ENCODE measurements around the gene SFMBT2. TPM values are rescaled to one million over a fixed set of nuclear protein-coding genes. Genes with fewer than 3 reads are reported as not detected.

The SFMBT2 gene
- total and polyA plus RNA-seq, 2 of the 13 experiments (the other 11 are each of a cell fraction or from before 2014, with no cell fraction given), result 0.01 to 0.02 TPM

DNA sequence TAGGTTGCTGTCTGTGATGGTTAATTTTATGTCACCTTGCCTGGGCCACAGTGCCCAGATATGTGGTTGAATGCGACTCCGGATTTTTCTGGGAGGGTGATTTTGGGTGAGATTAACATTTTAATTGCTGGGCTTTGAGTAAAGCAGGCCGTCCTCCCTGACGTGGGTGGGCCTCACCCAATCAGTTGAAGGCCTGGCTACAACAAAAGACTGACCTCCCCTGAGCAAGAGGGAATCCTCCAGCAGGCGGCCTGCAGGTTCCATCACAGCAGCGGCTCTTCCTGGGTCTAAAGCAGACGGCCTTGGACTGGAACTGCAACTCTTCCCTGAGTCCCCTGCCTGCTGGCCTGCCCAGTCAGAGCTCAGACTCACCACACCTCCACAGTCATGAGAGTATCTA is 114.2 kb downstream of the SFMBT2 start:
- FAIRE-seq (no peak), DNase-seq (ENCODE audit: low spot score) (no peak), ATAC-seq (no peak)
- no peaks in the 10 kb centered on the region for H3K36me3 ChIP-seq (replicated peaks in 1 of 2; ENCODE audit: control insufficient read depth in 1 of 2, insufficient read depth in 2 of 2, low read length in 2 of 2)
- intact Hi-C loops (cut with micrococcal nuclease; ENCODE audit: unreplicated experiment), result no loop called here
- WGBS (ENCODE audit: low lambda C conversion rate), result 30% methylated on average over 4 of the region's 7 CpGs
- in situ Hi-C loops (cut with HindIII; ENCODE audit: extremely low pct_ligation_motif_present, low pct_unique_long_range_greater_than_20kb), result no loop called here
- BruUV-seq (replicated peaks), result no TSS peak
- no peaks in the 10 kb centered on the region for H4K20me1 ChIP-seq (ENCODE audit: insufficient read depth, low read length)
- H3K4me2 ChIP-seq (ENCODE audit: low read depth, low read length), result no peak overlapping the region
- peaks cover 0 to 11% of the 10 kb centered on the region in 2 experiments; a peak in 1 of 5 replicates for H3K27me3 ChIP-seq (ENCODE audit: control insufficient read depth in 1 of 2, insufficient read depth in 2 of 2, low read length in 2 of 2)
- no peaks in the 10 kb centered on the region for H3K4me1 ChIP-seq (ENCODE audit: insufficient read depth, low read length)
- H3K79me2 ChIP-seq (ENCODE audit: insufficient read depth, low read length), result no peaks in the 10 kb centered on the region
- no peak overlapping the region for H2AFZ ChIP-seq (ENCODE audit: low read length)
- H3K4me3 ChIP-seq (replicated peaks in 1 of 3; ENCODE audit: insufficient read depth in 1 of 3, low read depth in 2 of 3, low read length in 3 of 3), result no peak overlapping the region
- CTCF ChIA-PET (ENCODE audit: low intra/inter-chr PET ratio, low total read pairs), result no interaction called here
- no peaks in the 10 kb centered on the region for H3K9me3 ChIP-seq (ENCODE audit: low read length)
- POLR2A ChIA-PET, result no interaction called here
- no peak overlapping the region for H3K9ac ChIP-seq (ENCODE audit: insufficient read depth, low read depth, low read length)
- H3K27ac ChIP-seq (ENCODE audit: extremely low read length, insufficient read depth, low read length), result no peak overlapping the region
- TF ChIP-seq ERF (CRISPR knock-in tag; IDR thresholded peaks at IDR 0.05) (no peak), CBX2 (IDR thresholded peaks at IDR 0.05; ENCODE audit: low read depth, low read length) (no peak), CBX2 (CRISPR knock-in tag; IDR thresholded peaks at IDR 0.05; ENCODE audit: low read depth) (no peak), RAD21 (CRISPR knock-in tag; IDR thresholded peaks at IDR 0.05) (no peak), ZNF382 (CRISPR knock-in tag; IDR thresholded peaks at IDR 0.05; ENCODE audit: borderline replicate concordance) (no peak), SALL2 (CRISPR knock-in tag; IDR thresholded peaks at IDR 0.05) (no peak), NR2F1 (CRISPR knock-in tag; IDR thresholded peaks at IDR 0.05) (no peak), TCF7L2 (IDR thresholded peaks at IDR 0.05; ENCODE audit: low read depth, low read length) (no peak), GPN1 (CRISPR knock-in tag; IDR thresholded peaks at IDR 0.05; ENCODE audit: borderline replicate concordance) (no peak), NFYB (CRISPR knock-in tag; IDR thresholded peaks at IDR 0.05) (no peak), RFXANK (CRISPR knock-in tag; IDR thresholded peaks at IDR 0.05) (no peak), ZFP82 (CRISPR knock-in tag; IDR thresholded peaks at IDR 0.05; ENCODE audit: borderline replicate concordance) (no peak), ARID2 (CRISPR knock-in tag; IDR thresholded peaks at IDR 0.05; ENCODE audit: borderline replicate concordance) (no peak), HMG20B (CRISPR knock-in tag; conservative IDR thresholded peaks at IDR 0.05) (no peak), ZNF790 (CRISPR knock-in tag; IDR thresholded peaks at IDR 0.05; ENCODE audit: borderline replicate concordance) (no peak), ZNF777 (CRISPR knock-in tag; IDR thresholded peaks at IDR 0.05) (no peak)
- TF ChIP-seq, protein P1, sequence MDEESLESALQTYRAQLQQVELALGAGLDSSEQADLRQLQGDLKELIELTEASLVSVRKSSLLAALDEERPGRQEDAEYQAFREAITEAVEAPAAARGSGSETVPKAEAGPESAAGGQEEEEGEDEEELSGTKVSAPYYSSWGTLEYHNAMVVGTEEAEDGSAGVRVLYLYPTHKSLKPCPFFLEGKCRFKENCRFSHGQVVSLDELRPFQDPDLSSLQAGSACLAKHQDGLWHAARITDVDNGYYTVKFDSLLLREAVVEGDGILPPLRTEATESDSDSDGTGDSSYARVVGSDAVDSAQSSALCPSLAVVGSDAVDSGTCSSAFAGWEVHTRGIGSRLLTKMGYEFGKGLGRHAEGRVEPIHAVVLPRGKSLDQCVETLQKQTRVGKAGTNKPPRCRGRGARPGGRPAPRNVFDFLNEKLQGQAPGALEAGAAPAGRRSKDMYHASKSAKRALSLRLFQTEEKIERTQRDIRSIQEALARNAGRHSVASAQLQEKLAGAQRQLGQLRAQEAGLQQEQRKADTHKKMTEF (CRISPR knock-in tag; IDR thresholded peaks at IDR 0.05), result no peak
- TF ChIP-seq, protein P2, sequence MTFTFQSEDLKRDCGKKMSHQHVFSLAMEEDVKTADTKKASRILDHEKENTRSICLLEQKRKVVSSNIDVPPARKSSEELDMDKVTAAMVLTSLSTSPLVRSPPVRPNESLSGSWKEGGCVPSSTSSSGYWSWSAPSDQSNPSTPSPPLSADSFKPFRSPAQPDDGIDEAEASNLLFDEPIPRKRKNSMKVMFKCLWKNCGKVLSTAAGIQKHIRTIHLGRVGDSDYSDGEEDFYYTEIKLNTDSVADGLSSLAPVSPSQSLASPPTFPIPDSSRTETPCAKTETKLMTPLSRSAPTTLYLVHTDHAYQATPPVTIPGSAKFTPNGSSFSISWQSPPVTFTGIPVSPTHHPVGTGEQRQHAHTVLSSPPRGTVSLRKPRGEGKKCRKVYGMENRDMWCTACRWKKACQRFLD (CRISPR knock-in tag; IDR thresholded peaks at IDR 0.05; ENCODE audit: borderline replicate concordance), result no peak
- TF ChIP-seq, protein P3, sequence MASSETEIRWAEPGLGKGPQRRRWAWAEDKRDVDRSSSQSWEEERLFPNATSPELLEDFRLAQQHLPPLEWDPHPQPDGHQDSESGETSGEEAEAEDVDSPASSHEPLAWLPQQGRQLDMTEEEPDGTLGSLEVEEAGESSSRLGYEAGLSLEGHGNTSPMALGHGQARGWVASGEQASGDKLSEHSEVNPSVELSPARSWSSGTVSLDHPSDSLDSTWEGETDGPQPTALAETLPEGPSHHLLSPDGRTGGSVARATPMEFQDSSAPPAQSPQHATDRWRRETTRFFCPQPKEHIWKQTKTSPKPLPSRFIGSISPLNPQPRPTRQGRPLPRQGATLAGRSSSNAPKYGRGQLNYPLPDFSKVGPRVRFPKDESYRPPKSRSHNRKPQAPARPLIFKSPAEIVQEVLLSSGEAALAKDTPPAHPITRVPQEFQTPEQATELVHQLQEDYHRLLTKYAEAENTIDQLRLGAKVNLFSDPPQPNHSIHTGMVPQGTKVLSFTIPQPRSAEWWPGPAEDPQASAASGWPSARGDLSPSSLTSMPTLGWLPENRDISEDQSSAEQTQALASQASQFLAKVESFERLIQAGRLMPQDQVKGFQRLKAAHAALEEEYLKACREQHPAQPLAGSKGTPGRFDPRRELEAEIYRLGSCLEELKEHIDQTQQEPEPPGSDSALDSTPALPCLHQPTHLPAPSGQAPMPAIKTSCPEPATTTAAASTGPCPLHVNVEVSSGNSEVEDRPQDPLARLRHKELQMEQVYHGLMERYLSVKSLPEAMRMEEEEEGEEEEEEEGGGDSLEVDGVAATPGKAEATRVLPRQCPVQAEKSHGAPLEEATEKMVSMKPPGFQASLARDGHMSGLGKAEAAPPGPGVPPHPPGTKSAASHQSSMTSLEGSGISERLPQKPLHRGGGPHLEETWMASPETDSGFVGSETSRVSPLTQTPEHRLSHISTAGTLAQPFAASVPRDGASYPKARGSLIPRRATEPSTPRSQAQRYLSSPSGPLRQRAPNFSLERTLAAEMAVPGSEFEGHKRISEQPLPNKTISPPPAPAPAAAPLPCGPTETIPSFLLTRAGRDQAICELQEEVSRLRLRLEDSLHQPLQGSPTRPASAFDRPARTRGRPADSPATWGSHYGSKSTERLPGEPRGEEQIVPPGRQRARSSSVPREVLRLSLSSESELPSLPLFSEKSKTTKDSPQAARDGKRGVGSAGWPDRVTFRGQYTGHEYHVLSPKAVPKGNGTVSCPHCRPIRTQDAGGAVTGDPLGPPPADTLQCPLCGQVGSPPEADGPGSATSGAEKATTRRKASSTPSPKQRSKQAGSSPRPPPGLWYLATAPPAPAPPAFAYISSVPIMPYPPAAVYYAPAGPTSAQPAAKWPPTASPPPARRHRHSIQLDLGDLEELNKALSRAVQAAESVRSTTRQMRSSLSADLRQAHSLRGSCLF (CRISPR knock-in tag; IDR thresholded peaks at IDR 0.05; ENCODE audit: borderline replicate concordance), result no peak

Data from HepG2 (cell line).